HCT116 (cell line): ENCODE measurements around the gene LAMTOR3. TPM values are rescaled to one million over a fixed set of nuclear protein-coding genes. Genes with fewer than 3 reads are reported as not detected.

Experiments
- ATAC-seq: fragments of 200-7000 bp; cut with Tn5 transposase; 2 replicates; pipeline ENCODE4 v1.9.1; 2020; ENCODE audit warnings: mild to moderate bottlenecking, moderate library complexity
- BruUV-seq: library from RNA; stranded (reverse); fragments of 400-500 nt; replicated peaks from 2 replicates; lab custom pipeline; 2021; lab: Mats Ljungman, UMichigan
- CTCF ChIA-PET: fragments of 300-600 bp; sonication (Branson Sonifier 250); formaldehyde crosslinking; loops from one replicate; lab custom pipeline; 2021; ENCODE audit warnings: antibody characterized with exemption; lab: Charles Lee
- POLR2A ChIA-PET: fragments of 300-600, 350-600 bp; sonication (Branson Sonifier 250); formaldehyde crosslinking; loops from one replicate; lab custom pipeline; 2021; ENCODE audit warnings: antibody characterized with exemption; lab: Charles Lee
- RAD21 ChIA-PET, 2 experiments: fragments of 300-600 bp; sonication (Branson Sonifier 250); formaldehyde crosslinking; loops; one replicate each; lab custom pipeline; 2023; ENCODE audit warnings: low total read pairs in 2 of 2; ENCODE audit not compliant: uncharacterized antibody in 2 of 2, unreplicated experiment in 2 of 2, low non-redundant PET in 1 of 2; lab: Charles Lee
- DNase-seq: peaks from one replicate; pipeline ENCODE4 v3.0.0-alpha.2; 2010; ENCODE audit warnings: low read depth, low spot score
- H2AFZ ChIP-seq: fragments of 200-600 bp; shearing (Covaris generic), sonication (generic); 2 replicates; pipeline ENCODE4 v1.6.1; 2017; ENCODE audit warnings: low read depth, mixed run types, mixed read lengths, antibody characterized with exemption, low read length; ENCODE audit not compliant: poor library complexity, severe bottlenecking
- H3K27ac ChIP-seq: 2 replicates; pipeline ENCODE4 v1.5.1; 2012; ENCODE audit warnings: low read depth, low read length
- H3K27me3 ChIP-seq: fragments of 200-600 bp; sonication (generic); 2 replicates; pipeline ENCODE4 v1.6.1; 2016; ENCODE audit warnings: mixed run types, low read length, mixed read lengths; ENCODE audit not compliant: insufficient read depth
- H3K36me3 ChIP-seq, 2 experiments: fragments of 200-500 bp in 1 of 2; fragments of 200-600 bp in 1 of 2; sonication (Bioruptor generic) in 1 of 2; sonication (generic) in 1 of 2; 2 replicates each; pipeline versions ENCODE4 v1.5.1 to v1.6.1; 2014 to 2016; ENCODE audit warnings: low read length in 2 of 2, inconsistent platforms in 1 of 2, mixed read lengths in 1 of 2, mixed run types in 1 of 2; ENCODE audit not compliant: insufficient read depth in 2 of 2, control insufficient read depth in 1 of 2
- H3K4me1 ChIP-seq, 2 experiments: fragments of 200-600 bp in 1 of 2; sonication (generic) in 1 of 2; 2 replicates each; pipeline versions ENCODE4 v1.5.1 to v1.6.1; 2012 to 2017; ENCODE audit warnings: low read length in 2 of 2, inconsistent platforms in 1 of 2, mild to moderate bottlenecking in 1 of 2, mixed read lengths in 1 of 2, mixed run types in 1 of 2, moderate library complexity in 1 of 2; ENCODE audit not compliant: insufficient read depth in 2 of 2, control insufficient read depth in 1 of 2
- H3K4me2 ChIP-seq: fragments of 200-600 bp; sonication (generic); 2 replicates; pipeline ENCODE4 v1.6.1; 2017; ENCODE audit warnings: mixed run types, low read length, mixed read lengths
- H3K4me3 ChIP-seq, 2 experiments: fragments of 200-600 bp in 1 of 2; sonication (generic) in 1 of 2; replicated peaks in 1 of 2; 2 replicates each; pipeline ENCODE4 v1.5.1; 2011 to 2016; ENCODE audit warnings: low read length in 2 of 2, control low read depth in 1 of 2, low read depth in 1 of 2, mild to moderate bottlenecking in 1 of 2, mixed read lengths in 1 of 2, mixed run types in 1 of 2
- H3K79me2 ChIP-seq: fragments of 200-600 bp; sonication (generic); 2 replicates; pipeline ENCODE4 v1.6.1; 2017; ENCODE audit warnings: mild to moderate bottlenecking, mixed run types, low read length, moderate library complexity, mixed read lengths; ENCODE audit not compliant: insufficient read depth
- H3K9ac ChIP-seq: fragments of 200-600 bp; sonication (generic); 2 replicates; pipeline ENCODE4 v1.6.1; 2016; ENCODE audit warnings: low read length, mixed read lengths
- H3K9me2 ChIP-seq: fragments of 200-600 bp; sonication (generic), shearing (Covaris generic); 2 replicates; pipeline ENCODE4 v1.6.1; 2017; ENCODE audit warnings: mixed run types, mild to moderate bottlenecking, moderate library complexity; ENCODE audit not compliant: insufficient read depth
- H3K9me3 ChIP-seq, 2 experiments: fragments of 200-500 bp in 1 of 2; fragments of 200-600 bp in 1 of 2; sonication (Bioruptor generic) in 1 of 2; sonication (generic) in 1 of 2; 2 replicates each; pipeline ENCODE4 v1.6.1; 2014 to 2017; ENCODE audit warnings: low read length in 2 of 2, mixed read lengths in 2 of 2, inconsistent platforms in 1 of 2, low read depth in 1 of 2, mild to moderate bottlenecking in 1 of 2, mixed run types in 1 of 2, moderate library complexity in 1 of 2; ENCODE audit not compliant: control insufficient read depth in 1 of 2, insufficient read depth in 1 of 2
- H4K20me1 ChIP-seq: fragments of 200-600 bp; sonication (generic), shearing (Covaris generic); 2 replicates; pipeline ENCODE4 v1.6.1; 2017; ENCODE audit warnings: mixed run types, mild to moderate bottlenecking, moderate library complexity; ENCODE audit not compliant: insufficient read depth
- YY1 ChIP-seq: IDR thresholded peaks from 2 replicates; pipeline ENCODE4 v1.6.1; 2011; ENCODE audit warnings: low read length, low read depth, moderate library complexity, mild to moderate bottlenecking; ENCODE audit not compliant: insufficient replicate concordance; ENCODE audit errors: extremely low read depth
- intact Hi-C: fragments of 100-400 bp; cut with micrococcal nuclease; formaldehyde crosslinking; loops from 2 replicates; pipeline ENCODE4 v1.10.0; 2022
- total RNA-seq: library from RNA; stranded (reverse); gene quantifications from one replicate; pipeline ENCODE4 v1.2.1, GENCODE V29; 2021; ENCODE audit not compliant: unreplicated experiment

Gene LAMTOR3
- total RNA-seq, 1 experiment from 2014 or later, result 21.0 TPM

- Histone ChIP-seq H3K36me3 (no peaks in the 10 kb centered on the region), H3K9me3 (no peaks in the 10 kb centered on the region), H3K27me3 (no peaks in the 10 kb centered on the region), H3K9me2 (no peaks in the 10 kb centered on the region), H2AFZ (no peak overlapping the region), H3K4me3 (no peak overlapping the region), H3K79me2 (no peaks in the 10 kb centered on the region), H3K27ac (no peak overlapping the region), H3K4me2 (no peak overlapping the region), H3K4me1 (no peaks in the 10 kb centered on the region), H3K9ac (no peak overlapping the region), H4K20me1 (no peaks in the 10 kb centered on the region)
- ATAC-seq (no peak), DNase-seq (no peak)
- ChIA-PET RAD21 (no interaction called here), POLR2A (no interaction called here), CTCF (no interaction called here)
- intact Hi-C loops, result no loop called here
- no peak for TF ChIP-seq YY1
- no TSS peak for BruUV-seq
Observed at GRCh38 chr4:99828477-99828876, 65.8 kb downstream of the LAMTOR3 start.

Other genes starting within 250 kb of the LAMTOR3 start
- gene C4orf54, start 236.6 kb downstream of the LAMTOR3 start, total RNA-seq, result not detected
- gene DAPP1, start 77.6 kb downstream of the LAMTOR3 start, total RNA-seq, result 0.76 TPM
- gene DNAJB14, start 52.2 kb upstream of the LAMTOR3 start, total RNA-seq, result 52.5 TPM
- gene H2AZ1, start 55.8 kb upstream of the LAMTOR3 start, total RNA-seq, result 839 TPM